ENCODE data around the gene NHERF1.
A peak's percentile ranks its signal among the peaks of the same experiment; 100 is the strongest.

DNA sequence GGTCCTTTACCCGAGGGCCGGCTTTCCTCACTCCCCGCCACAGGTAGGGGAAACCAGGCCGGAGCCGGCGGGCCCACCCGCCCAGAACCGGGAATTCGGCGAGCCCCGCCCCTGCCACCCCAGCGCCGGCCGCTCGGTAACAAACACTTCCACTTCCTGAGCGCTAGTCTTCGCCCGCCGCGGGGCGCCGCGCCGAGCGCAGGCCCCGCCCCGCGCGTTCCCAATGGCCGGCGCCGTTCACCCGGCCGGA is 224 bp upstream of the NHERF1 start:
- TF ChIP-seq, protein P1, sequence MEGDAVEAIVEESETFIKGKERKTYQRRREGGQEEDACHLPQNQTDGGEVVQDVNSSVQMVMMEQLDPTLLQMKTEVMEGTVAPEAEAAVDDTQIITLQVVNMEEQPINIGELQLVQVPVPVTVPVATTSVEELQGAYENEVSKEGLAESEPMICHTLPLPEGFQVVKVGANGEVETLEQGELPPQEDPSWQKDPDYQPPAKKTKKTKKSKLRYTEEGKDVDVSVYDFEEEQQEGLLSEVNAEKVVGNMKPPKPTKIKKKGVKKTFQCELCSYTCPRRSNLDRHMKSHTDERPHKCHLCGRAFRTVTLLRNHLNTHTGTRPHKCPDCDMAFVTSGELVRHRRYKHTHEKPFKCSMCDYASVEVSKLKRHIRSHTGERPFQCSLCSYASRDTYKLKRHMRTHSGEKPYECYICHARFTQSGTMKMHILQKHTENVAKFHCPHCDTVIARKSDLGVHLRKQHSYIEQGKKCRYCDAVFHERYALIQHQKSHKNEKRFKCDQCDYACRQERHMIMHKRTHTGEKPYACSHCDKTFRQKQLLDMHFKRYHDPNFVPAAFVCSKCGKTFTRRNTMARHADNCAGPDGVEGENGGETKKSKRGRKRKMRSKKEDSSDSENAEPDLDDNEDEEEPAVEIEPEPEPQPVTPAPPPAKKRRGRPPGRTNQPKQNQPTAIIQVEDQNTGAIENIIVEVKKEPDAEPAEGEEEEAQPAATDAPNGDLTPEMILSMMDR (IDR thresholded peaks at IDR 0.05) = peak in 3 of 6 experiments; percentile 12 to 39 (median 30)
- TF ChIP-seq POLR2A (IDR thresholded peaks at IDR 0.05) = no peak
